ENCODE measurements around the gene TNNI2. TPM values are rescaled to one million over a fixed set of nuclear protein-coding genes. Genes with fewer than 3 reads are reported as not detected.

The TNNI2 gene
- total and polyA plus RNA-seq, 10 of the 15 experiments (the other 5 are each of a cell fraction or from before 2014, with no cell fraction given), result 0.14 to 0.79 (median 0.37) TPM; not detected in 4

DNA sequence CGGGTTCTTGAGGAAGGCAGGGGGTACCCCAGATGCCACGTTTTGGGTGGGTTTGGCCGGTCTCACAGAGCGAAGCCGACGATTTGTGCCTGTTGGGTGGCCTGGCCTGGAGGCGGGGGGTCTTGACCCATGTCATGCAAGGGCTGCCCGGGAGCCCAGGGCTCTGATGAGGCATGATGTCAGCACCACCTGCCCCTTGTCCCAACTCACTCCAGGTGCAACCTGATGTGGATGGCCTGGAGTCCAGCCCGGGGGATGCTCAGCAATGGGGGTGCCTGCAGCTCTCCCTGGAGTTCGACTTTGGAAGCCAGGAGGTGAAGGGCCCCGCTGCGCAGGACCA, 3.1 kb upstream of the TNNI2 start:
- H2AFZ ChIP-seq (ENCODE audit: control insufficient read depth, low read depth, low read length), result no peak overlapping the region
- DNase-seq (ENCODE audit: low read depth, low spot score) (no peak), ATAC-seq (no peak), FAIRE-seq (no peak)
- no peaks in the 10 kb centered on the region; a peak in 2 of 4 replicates for H3K27me3 ChIP-seq (replicated peaks in 1 of 2; ENCODE audit: control insufficient read depth in 2 of 2, insufficient read depth in 2 of 2, low read length in 1 of 2)
- ChIA-PET RAD21 (ENCODE audit: unreplicated experiment) (interaction anchor here (1.0 to 7.5 kb wide), 5 partner anchors 47 to 316 kb away, joined by 3 to 107 read pairs (median 6); no protein-coding TSS in a partner anchor), SMC1A (ENCODE audit: uncharacterized antibody, unreplicated experiment) (interaction anchor here (3.6 kb wide), 1 partner anchor 166 kb away, joined by 17 read pairs; no protein-coding TSS in a partner anchor), CTCF (interaction anchor here (1.1 to 1.8 kb wide), 4 partner anchors 142 to 317 kb away, joined by 3 to 9 read pairs (median 4); no protein-coding TSS in a partner anchor), POLR2A (no interaction called here)
- no peak overlapping the region for H3K4me2 ChIP-seq (ENCODE audit: control insufficient read depth, insufficient read depth)
- H3K27ac ChIP-seq (ENCODE audit: control insufficient read depth, insufficient read depth), result no peak overlapping the region
- BruUV-seq (replicated peaks), result no TSS peak
- H3K9me3 ChIP-seq (replicated peaks; ENCODE audit: control insufficient read depth, insufficient read depth, low read length), result no peaks in the 10 kb centered on the region
- H4K20me1 ChIP-seq (ENCODE audit: control insufficient read depth, insufficient read depth), result no peaks in the 10 kb centered on the region
- peaks cover 15% of the 10 kb centered on the region for H3K4me1 ChIP-seq (ENCODE audit: control insufficient read depth, insufficient read depth, low read length)
- no peak overlapping the region for H3K9ac ChIP-seq (ENCODE audit: control insufficient read depth, insufficient read depth, low read length)
- H3K79me2 ChIP-seq (ENCODE audit: control insufficient read depth, insufficient read depth, low read length), result no peaks in the 10 kb centered on the region
- H3K36me3 ChIP-seq (ENCODE audit: control insufficient read depth in 2 of 2, insufficient read depth in 2 of 2, low read length in 1 of 2), result no peaks in the 10 kb centered on the region
- in situ Hi-C loops (cut with MboI), result no loop called here
- intact Hi-C loops (cut with micrococcal nuclease; ENCODE audit: unreplicated experiment), result loop anchor here (5.0 kb wide), 1 partner anchor 52 kb away; no protein-coding TSS in a partner anchor
- H3K4me3 ChIP-seq, result no peak overlapping the region
- WGBS (ENCODE audit: insufficient coverage, insufficient replicate concordance, low lambda C conversion rate, missing lambda C conversion rate), result 16% methylated on average over 12 of the region's 12 CpGs
- TF ChIP-seq TCF7 (IDR thresholded peaks at IDR 0.05; ENCODE audit: borderline replicate concordance), result no peak
- no peak for TF ChIP-seq EED (IDR thresholded peaks at IDR 0.05; ENCODE audit: low read depth)
- TF ChIP-seq TAF1 (IDR thresholded peaks at IDR 0.05; ENCODE audit: borderline replicate concordance, low read depth, low read length), result no peak
- TF ChIP-seq, protein P1, sequence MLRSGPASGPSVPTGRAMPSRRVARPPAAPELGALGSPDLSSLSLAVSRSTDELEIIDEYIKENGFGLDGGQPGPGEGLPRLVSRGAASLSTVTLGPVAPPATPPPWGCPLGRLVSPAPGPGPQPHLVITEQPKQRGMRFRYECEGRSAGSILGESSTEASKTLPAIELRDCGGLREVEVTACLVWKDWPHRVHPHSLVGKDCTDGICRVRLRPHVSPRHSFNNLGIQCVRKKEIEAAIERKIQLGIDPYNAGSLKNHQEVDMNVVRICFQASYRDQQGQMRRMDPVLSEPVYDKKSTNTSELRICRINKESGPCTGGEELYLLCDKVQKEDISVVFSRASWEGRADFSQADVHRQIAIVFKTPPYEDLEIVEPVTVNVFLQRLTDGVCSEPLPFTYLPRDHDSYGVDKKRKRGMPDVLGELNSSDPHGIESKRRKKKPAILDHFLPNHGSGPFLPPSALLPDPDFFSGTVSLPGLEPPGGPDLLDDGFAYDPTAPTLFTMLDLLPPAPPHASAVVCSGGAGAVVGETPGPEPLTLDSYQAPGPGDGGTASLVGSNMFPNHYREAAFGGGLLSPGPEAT (IDR thresholded peaks at IDR 0.05; ENCODE audit: low read depth), result no peak
